ENCODE results near the gene ADAMTS17.

- TF ChIP-seq CTCF (IDR thresholded peaks at IDR 0.05; ENCODE audit: low read depth, low read length, missing input control) (no peak), ATF3 (IDR thresholded peaks at IDR 0.05) (no peak), REST (IDR thresholded peaks at IDR 0.05) (no peak), FOXA1 (IDR thresholded peaks at IDR 0.05) (no peak), RXRA (IDR thresholded peaks at IDR 0.05) (no peak), SP1 (IDR thresholded peaks at IDR 0.05) (no peak), JUND (IDR thresholded peaks at IDR 0.05) (no peak), EGR1 (IDR thresholded peaks at IDR 0.05; ENCODE audit: low read depth in 2 of 2) (no peak)
- TF ChIP-seq, protein P1, sequence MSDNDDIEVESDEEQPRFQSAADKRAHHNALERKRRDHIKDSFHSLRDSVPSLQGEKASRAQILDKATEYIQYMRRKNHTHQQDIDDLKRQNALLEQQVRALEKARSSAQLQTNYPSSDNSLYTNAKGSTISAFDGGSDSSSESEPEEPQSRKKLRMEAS (IDR thresholded peaks at IDR 0.05), result no peak
Observed at GRCh38 chr15:100189319-100189718, 152.5 kb downstream of the ADAMTS17 start.
